Parathyroid adenoma (tissue), 2 donors: ENCODE data around the gene MOCOS.

Source experiments
- H2AFZ ChIP-seq: fragments of 300-600 bp; sonication (generic); one replicate; pipeline ENCODE4 v1.7.0; 2017; ENCODE audit warnings: antibody characterized with exemption, mild to moderate bottlenecking
- H3K27ac ChIP-seq: fragments of 300-600 bp; sonication (generic); one replicate; pipeline ENCODE4 v1.7.0; 2017
- H3K27me3 ChIP-seq: fragments of 300-600 bp; sonication (generic); one replicate; pipeline ENCODE4 v1.7.0; 2017; ENCODE audit warnings: low read length; ENCODE audit not compliant: control insufficient read depth, insufficient read depth
- H3K36me3 ChIP-seq: fragments of 300-600 bp; sonication (generic); one replicate; pipeline ENCODE4 v1.7.0; 2017; ENCODE audit warnings: low read length; ENCODE audit not compliant: control insufficient read depth, insufficient read depth
- H3K4me1 ChIP-seq: fragments of 300-600 bp; sonication (generic); one replicate; pipeline ENCODE4 v1.7.0; 2017; ENCODE audit warnings: control low read depth
- H3K4me2 ChIP-seq: fragments of 300-600 bp; sonication (generic); one replicate; pipeline ENCODE4 v1.7.0; 2017; ENCODE audit warnings: low read length
- H3K4me3 ChIP-seq: fragments of 300-600 bp; sonication (generic); one replicate; pipeline ENCODE4 v1.7.0; 2017; ENCODE audit warnings: low read depth, low read length
- H3K79me2 ChIP-seq: fragments of 300-600 bp; sonication (generic); one replicate; pipeline ENCODE4 v1.7.0; 2017; ENCODE audit warnings: control low read depth
- H3K9ac ChIP-seq: fragments of 300-600 bp; sonication (generic); one replicate; pipeline ENCODE4 v1.7.0; 2017; ENCODE audit warnings: mild to moderate bottlenecking
- H3K9me3 ChIP-seq: fragments of 300-600 bp; sonication (generic); one replicate; pipeline ENCODE4 v1.7.0; 2017; ENCODE audit warnings: low read length; ENCODE audit not compliant: control insufficient read depth
- CTCF ChIP-seq: fragments of 300-600 bp; sonication (generic); IDR thresholded peaks from one replicate; pipeline ENCODE4 v1.7.0; 2017; ENCODE audit warnings: antibody characterized with exemption, mild to moderate bottlenecking
- donor health status: primary hyperparathyroidism.

MOCOS gene

GRCh38 chr18:36265015-36265414 lies 77.7 kb downstream of the MOCOS start:
- no peak for TF ChIP-seq CTCF
- Histone ChIP-seq H3K4me1 (peaks cover 31% of the 10 kb centered on the region), H3K27me3 (no peaks in the 10 kb centered on the region), H3K79me2 (no peaks in the 10 kb centered on the region), H3K9me3 (no peaks in the 10 kb centered on the region), H3K4me3 (no peak overlapping the region), H3K36me3 (no peaks in the 10 kb centered on the region), H3K9ac (no peak overlapping the region), H3K4me2 (no peak overlapping the region), H3K27ac (no peak overlapping the region), H2AFZ (peak overlapping the region; percentile 6)

DNA sequence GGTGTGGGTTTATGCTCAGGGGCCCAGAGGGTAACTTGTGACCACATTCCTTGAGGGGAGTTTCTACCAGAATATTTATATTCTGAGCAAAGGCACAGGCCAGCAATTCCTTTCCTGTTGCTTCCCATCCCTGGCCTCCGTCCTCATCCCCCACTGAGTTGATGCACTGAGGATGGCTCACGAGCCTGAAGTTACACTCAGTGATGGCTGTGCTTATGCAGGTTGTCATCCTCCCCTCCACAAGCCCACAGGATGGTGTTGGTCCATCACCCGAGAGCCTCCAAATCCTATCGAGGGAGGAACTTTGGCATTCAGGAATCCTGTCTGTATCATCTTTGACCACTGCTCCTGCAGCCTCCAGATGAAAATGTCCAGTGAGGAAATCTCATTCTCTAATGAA lies 81.9 kb downstream of the MOCOS start:
- Histone ChIP-seq H3K27ac (peak overlapping the region; percentile 77), H3K4me3 (no peak overlapping the region), H3K9me3 (no peaks in the 10 kb centered on the region), H3K9ac (no peak overlapping the region), H3K4me2 (no peak overlapping the region), H3K27me3 (no peaks in the 10 kb centered on the region), H3K4me1 (peaks cover 31% of the 10 kb centered on the region), H2AFZ (no peak overlapping the region), H3K36me3 (no peaks in the 10 kb centered on the region), H3K79me2 (no peaks in the 10 kb centered on the region)
- TF ChIP-seq CTCF: no peak

- H3K4me3 ChIP-seq: no peak overlapping the region
- no peak overlapping the region for H3K27ac ChIP-seq
- H3K36me3 ChIP-seq: no peaks in the 10 kb centered on the region
- H3K79me2 ChIP-seq: no peaks in the 10 kb centered on the region
- H2AFZ ChIP-seq: no peak overlapping the region
- H3K4me1 ChIP-seq: peaks cover 26% of the 10 kb centered on the region
- no peaks in the 10 kb centered on the region for H3K27me3 ChIP-seq
- no peak overlapping the region for H3K4me2 ChIP-seq
- TF ChIP-seq CTCF: no peak
- H3K9ac ChIP-seq: no peak overlapping the region
- no peaks in the 10 kb centered on the region for H3K9me3 ChIP-seq
Observed at GRCh38 chr18:36271153-36271552, 83.9 kb downstream of the MOCOS start.

DNA sequence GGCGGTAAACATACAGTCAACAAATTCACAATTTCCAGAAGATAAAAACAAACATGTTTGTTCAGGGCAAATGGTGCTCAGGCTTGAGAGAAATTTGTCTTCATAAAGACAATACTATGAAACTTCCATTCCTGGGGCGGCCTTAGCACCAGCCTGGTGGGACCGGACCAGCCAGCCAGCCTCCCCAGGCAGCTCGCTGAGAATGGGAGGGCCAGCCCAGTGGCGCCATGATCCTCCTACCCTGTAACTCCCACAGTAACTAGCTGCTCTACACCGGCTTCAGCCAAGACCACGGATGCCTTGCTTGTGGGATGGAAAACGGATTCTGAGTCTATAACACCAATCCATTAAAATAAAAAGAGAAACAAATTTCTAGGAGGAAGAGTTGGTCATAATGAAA lies 86.0 kb downstream of the MOCOS start:
- H2AFZ ChIP-seq: no peak overlapping the region
- no peak overlapping the region for H3K9ac ChIP-seq
- H3K79me2 ChIP-seq: no peaks in the 10 kb centered on the region
- H3K27me3 ChIP-seq: no peaks in the 10 kb centered on the region
- no peak overlapping the region for H3K4me2 ChIP-seq
- H3K4me3 ChIP-seq: no peak overlapping the region
- no peaks in the 10 kb centered on the region for H3K36me3 ChIP-seq
- no peak overlapping the region for H3K27ac ChIP-seq
- no peak for TF ChIP-seq CTCF
- peaks cover 7% of the 10 kb centered on the region for H3K4me1 ChIP-seq
- H3K9me3 ChIP-seq: no peaks in the 10 kb centered on the region

GRCh38 chr18:36274083-36274715 lies 86.9 kb downstream of the MOCOS start:
- Histone ChIP-seq H3K27me3 (no peaks in the 10 kb centered on the region), H3K9ac (no peak overlapping the region), H3K79me2 (no peaks in the 10 kb centered on the region), H3K4me1 (no peaks in the 10 kb centered on the region), H3K4me3 (no peak overlapping the region), H2AFZ (no peak overlapping the region), H3K27ac (no peak overlapping the region), H3K4me2 (no peak overlapping the region), H3K36me3 (no peaks in the 10 kb centered on the region), H3K9me3 (no peaks in the 10 kb centered on the region)
- no peak for TF ChIP-seq CTCF
